Astrocyte (in vitro differentiated cells and primary cell): Measurements from ENCODE around the gene ZNF503. TPM values are rescaled to one million over a fixed set of nuclear protein-coding genes. Genes with fewer than 3 reads are reported as not detected.

Experiments
- DNase-seq: peaks from one replicate; pipeline ENCODE4 v3.0.0-alpha.2; 2010; ENCODE audit warnings: low read depth
- FAIRE-seq: peaks from 2 replicates; lab custom pipeline; 2011; peaks lifted over from hg19 to GRCh38; lab: Jason Lieb, UNC
- H2AFZ ChIP-seq: 2 replicates; pipeline ENCODE4 v1.6.0; 2012; ENCODE audit warnings: low read depth, low read length, inconsistent platforms
- H3K27ac ChIP-seq: 2 replicates; pipeline ENCODE4 v1.5.1; 2011; ENCODE audit warnings: low read depth, low read length, inconsistent platforms
- H3K27me3 ChIP-seq: 2 replicates; pipeline ENCODE4 v1.6.0; 2011; ENCODE audit warnings: low read length, inconsistent platforms; ENCODE audit not compliant: insufficient read depth
- H3K36me3 ChIP-seq: 2 replicates; pipeline ENCODE4 v1.5.1; 2011; ENCODE audit warnings: low read length, inconsistent platforms; ENCODE audit not compliant: insufficient read depth
- H3K4me1 ChIP-seq: 2 replicates; pipeline ENCODE4 v1.5.1; 2011; ENCODE audit warnings: low read length, inconsistent platforms; ENCODE audit not compliant: insufficient read depth
- H3K4me2 ChIP-seq: 2 replicates; pipeline ENCODE4 v1.6.0; 2012; ENCODE audit warnings: low read length, inconsistent platforms
- H3K4me3 ChIP-seq: 2 replicates; pipeline ENCODE4 v1.5.1; 2011; ENCODE audit warnings: low read depth, mild to moderate bottlenecking, low read length, inconsistent platforms; ENCODE audit not compliant: insufficient read depth
- H3K79me2 ChIP-seq: 2 replicates; pipeline ENCODE4 v1.6.0; 2012; ENCODE audit warnings: mild to moderate bottlenecking, low read length, inconsistent platforms; ENCODE audit not compliant: insufficient read depth
- H3K9ac ChIP-seq: 2 replicates; pipeline ENCODE4 v1.6.0; 2012; ENCODE audit warnings: mild to moderate bottlenecking, low read length, inconsistent platforms
- H3K9me3 ChIP-seq: 2 replicates; pipeline ENCODE4 v1.5.1; 2012; ENCODE audit warnings: low read depth, mild to moderate bottlenecking, low read length, inconsistent platforms; ENCODE audit not compliant: insufficient read depth
- H4K20me1 ChIP-seq: 2 replicates; pipeline ENCODE4 v1.6.0; 2012; ENCODE audit warnings: low read length, inconsistent platforms; ENCODE audit not compliant: insufficient read depth
- H3K27ac Mint-ChIP-seq: one replicate; pipeline ENCODE4 v1.8.0; 2021; ENCODE audit warnings: mild to moderate bottlenecking, mixed read lengths; ENCODE audit not compliant: unreplicated experiment
- H3K27me3 Mint-ChIP-seq: one replicate; pipeline ENCODE4 v1.8.0; 2021; ENCODE audit warnings: low read depth, mixed read lengths; ENCODE audit not compliant: unreplicated experiment
- H3K36me3 Mint-ChIP-seq: one replicate; pipeline ENCODE4 v1.8.0; 2021; ENCODE audit warnings: low read depth, mixed read lengths; ENCODE audit not compliant: unreplicated experiment
- H3K4me1 Mint-ChIP-seq: one replicate; pipeline ENCODE4 v1.8.0; 2021; ENCODE audit warnings: low read depth, mixed read lengths; ENCODE audit not compliant: unreplicated experiment
- H3K4me3 Mint-ChIP-seq: one replicate; pipeline ENCODE4 v1.8.0; 2021; ENCODE audit warnings: mild to moderate bottlenecking, moderate library complexity, mixed read lengths; ENCODE audit not compliant: unreplicated experiment
- H3K9me3 Mint-ChIP-seq: one replicate; pipeline ENCODE4 v1.8.0; 2021; ENCODE audit warnings: mild to moderate bottlenecking, mixed read lengths; ENCODE audit not compliant: unreplicated experiment
- CTCF ChIP-seq: IDR thresholded peaks from 2 replicates; pipeline ENCODE4 v1.5.1; 2011; ENCODE audit warnings: low read depth, mild to moderate bottlenecking, inconsistent platforms, low read length, moderate library complexity; ENCODE audit not compliant: insufficient read depth
- EZH2 ChIP-seq: IDR thresholded peaks from 2 replicates; pipeline ENCODE4 v1.6.1; 2012; ENCODE audit warnings: mild to moderate bottlenecking, low read length, inconsistent platforms; ENCODE audit not compliant: insufficient read depth
- total RNA-seq: library from RNA; stranded (reverse); gene quantifications from 2 replicates; pipeline ENCODE4 v1.2.1, GENCODE V29; 2021

The ZNF503 gene
- total RNA-seq, 1 donor from 2014 or later, result 11.9 TPM

GRCh38 chr10:75436896-75437295 lies 35.3 kb upstream of the ZNF503 start:
- TF ChIP-seq CTCF (no peak), EZH2 (no peak)
- no peak overlapping the region for H3K9ac ChIP-seq
- FAIRE-seq (no peak), DNase-seq (no peak)
- no peaks in the 10 kb centered on the region for H3K79me2 ChIP-seq
- Mint-ChIP-seq H3K9me3 (peaks cover 6% of the 10 kb centered on the region), H3K4me1 (peaks cover under 1% of the 10 kb centered on the region), H3K4me3 (no peak overlapping the region), H3K36me3 (peaks cover under 1% of the 10 kb centered on the region), H3K27me3 (peaks cover 62% of the 10 kb centered on the region), H3K27ac (no peak overlapping the region)
- no peak overlapping the region for H3K27ac ChIP-seq
- no peaks in the 10 kb centered on the region for H3K36me3 ChIP-seq
- H4K20me1 ChIP-seq, result no peaks in the 10 kb centered on the region
- no peaks in the 10 kb centered on the region for H3K9me3 ChIP-seq
- no peak overlapping the region for H2AFZ ChIP-seq
- no peak overlapping the region for H3K4me3 ChIP-seq
- H3K27me3 ChIP-seq, result peaks cover 35% of the 10 kb centered on the region
- no peak overlapping the region for H3K4me2 ChIP-seq
- H3K4me1 ChIP-seq, result no peaks in the 10 kb centered on the region

- Mint-ChIP-seq H3K9me3 (peaks cover 6% of the 10 kb centered on the region), H3K36me3 (peaks cover 1% of the 10 kb centered on the region), H3K4me1 (peaks cover 4% of the 10 kb centered on the region), H3K4me3 (no peak overlapping the region), H3K27ac (no peak overlapping the region), H3K27me3 (peaks cover 68% of the 10 kb centered on the region)
- H3K4me1 ChIP-seq, result peaks cover 6% of the 10 kb centered on the region
- H3K27me3 ChIP-seq, result peaks cover 37% of the 10 kb centered on the region
- H3K36me3 ChIP-seq, result no peaks in the 10 kb centered on the region
- no peaks in the 10 kb centered on the region for H3K79me2 ChIP-seq
- no peak overlapping the region for H3K4me3 ChIP-seq
- no peaks in the 10 kb centered on the region for H4K20me1 ChIP-seq
- H2AFZ ChIP-seq, result no peak overlapping the region
- DNase-seq (no peak), FAIRE-seq (no peak)
- no peak overlapping the region for H3K27ac ChIP-seq
- no peaks in the 10 kb centered on the region for H3K9me3 ChIP-seq
- no peak overlapping the region for H3K4me2 ChIP-seq
- no peak overlapping the region for H3K9ac ChIP-seq
- TF ChIP-seq EZH2 (no peak), CTCF (no peak)
These were observed 33.7 kb upstream of the ZNF503 start for GRCh38 chr10:75435291-75435690.

- H3K27me3 Mint-ChIP-seq, result peaks cover 64% of the 10 kb centered on the region
- no peak overlapping the region for H3K4me2 ChIP-seq
These were observed 32.7 kb upstream of the ZNF503 start for GRCh38 chr10:75434291-75434690.

More at GRCh38 chr10:75434291-75434690, 32.7 kb upstream of the ZNF503 start:
- Mint-ChIP-seq H3K9me3 (peaks cover 2% of the 10 kb centered on the region), H3K4me1 (peaks cover 7% of the 10 kb centered on the region), H3K36me3 (peaks cover 1% of the 10 kb centered on the region), H3K27ac (no peak overlapping the region), H3K4me3 (no peak overlapping the region)
- DNase-seq (no peak), FAIRE-seq (no peak)
- H3K9me3 ChIP-seq, result no peaks in the 10 kb centered on the region
- TF ChIP-seq CTCF (no peak), EZH2 (no peak)
- peaks cover 34% of the 10 kb centered on the region for H3K27me3 ChIP-seq
- H3K79me2 ChIP-seq, result no peaks in the 10 kb centered on the region
- H3K36me3 ChIP-seq, result no peaks in the 10 kb centered on the region
- H3K9ac ChIP-seq, result no peak overlapping the region
- H2AFZ ChIP-seq, result no peak overlapping the region
- H3K4me1 ChIP-seq, result peaks cover 6% of the 10 kb centered on the region
- H4K20me1 ChIP-seq, result no peaks in the 10 kb centered on the region
- H3K4me3 ChIP-seq, result no peak overlapping the region
- H3K27ac ChIP-seq, result no peak overlapping the region
